Measurements from ENCODE around the gene GAL3ST1.

The GAL3ST1 gene

GRCh38 chr22:30582788-30583545 is 8.5 kb upstream of the GAL3ST1 start:
- peaks cover 97% of the 10 kb centered on the region for H3K36me3 ChIP-seq (ENCODE audit: control insufficient read depth, low read length)
- peaks cover 6% of the 10 kb centered on the region; the same call in 1 of the 2 replicates for H3K79me2 ChIP-seq (ENCODE audit: control insufficient read depth, low read length)

DNA sequence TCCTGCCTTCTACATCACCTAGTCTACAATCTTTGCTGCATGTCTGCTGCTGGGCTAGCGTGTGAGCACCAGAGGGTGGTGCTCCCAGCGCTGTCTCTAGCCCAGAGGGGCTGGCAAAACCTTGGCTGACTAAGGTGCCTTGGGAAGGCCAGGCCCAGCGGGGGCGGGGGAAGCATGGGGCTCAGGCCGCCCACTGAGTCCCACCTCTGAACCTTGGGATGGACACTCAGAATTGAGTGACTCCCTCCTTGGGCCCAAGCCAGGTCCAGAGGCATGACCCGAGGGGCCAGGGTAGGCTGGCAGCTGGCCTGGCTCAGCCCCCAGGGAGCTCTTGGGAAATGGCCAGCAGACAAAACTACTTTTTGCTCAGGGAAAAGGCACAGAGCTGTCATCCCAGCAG is 7.6 kb upstream of the GAL3ST1 start:
- H4K20me1 ChIP-seq (ENCODE audit: control insufficient read depth, insufficient read depth, low read depth, low read length): no peaks in the 10 kb centered on the region
- no peaks in the 10 kb centered on the region for H3K27me3 ChIP-seq (ENCODE audit: control insufficient read depth, low read length)
- no peak overlapping the region for H3K4me2 ChIP-seq (ENCODE audit: low read length)
- no peak overlapping the region for H3K4me3 ChIP-seq (ENCODE audit: low read length)
- H3K4me1 ChIP-seq (ENCODE audit: control insufficient read depth, low read length): no peaks in the 10 kb centered on the region
- H3K36me3 ChIP-seq (ENCODE audit: control insufficient read depth, low read length): peaks cover 97% of the 10 kb centered on the region
- H3K9me2 ChIP-seq (replicated peaks; ENCODE audit: control insufficient read depth, low read length): no peaks in the 10 kb centered on the region
- H3K9me3 ChIP-seq (ENCODE audit: control insufficient read depth, insufficient read depth, low read length): no peaks in the 10 kb centered on the region
- peaks cover 2% of the 10 kb centered on the region; the same call in 1 of the 2 replicates for H3K79me2 ChIP-seq (ENCODE audit: control insufficient read depth, low read length)
- no peak overlapping the region for H3K27ac ChIP-seq (ENCODE audit: low read depth, low read length)
- H3F3A ChIP-seq (ENCODE audit: control insufficient read depth, insufficient read depth): no peaks in the 10 kb centered on the region
- TF ChIP-seq EZH2phosphoT487 (IDR thresholded peaks at IDR 0.05; ENCODE audit: borderline replicate concordance, low read length): no peak
- TF ChIP-seq, protein P1, sequence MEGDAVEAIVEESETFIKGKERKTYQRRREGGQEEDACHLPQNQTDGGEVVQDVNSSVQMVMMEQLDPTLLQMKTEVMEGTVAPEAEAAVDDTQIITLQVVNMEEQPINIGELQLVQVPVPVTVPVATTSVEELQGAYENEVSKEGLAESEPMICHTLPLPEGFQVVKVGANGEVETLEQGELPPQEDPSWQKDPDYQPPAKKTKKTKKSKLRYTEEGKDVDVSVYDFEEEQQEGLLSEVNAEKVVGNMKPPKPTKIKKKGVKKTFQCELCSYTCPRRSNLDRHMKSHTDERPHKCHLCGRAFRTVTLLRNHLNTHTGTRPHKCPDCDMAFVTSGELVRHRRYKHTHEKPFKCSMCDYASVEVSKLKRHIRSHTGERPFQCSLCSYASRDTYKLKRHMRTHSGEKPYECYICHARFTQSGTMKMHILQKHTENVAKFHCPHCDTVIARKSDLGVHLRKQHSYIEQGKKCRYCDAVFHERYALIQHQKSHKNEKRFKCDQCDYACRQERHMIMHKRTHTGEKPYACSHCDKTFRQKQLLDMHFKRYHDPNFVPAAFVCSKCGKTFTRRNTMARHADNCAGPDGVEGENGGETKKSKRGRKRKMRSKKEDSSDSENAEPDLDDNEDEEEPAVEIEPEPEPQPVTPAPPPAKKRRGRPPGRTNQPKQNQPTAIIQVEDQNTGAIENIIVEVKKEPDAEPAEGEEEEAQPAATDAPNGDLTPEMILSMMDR (IDR thresholded peaks at IDR 0.05; ENCODE audit: low read depth, low read length, poor library complexity, severe bottlenecking): no peak

More at GRCh38 chr22:30582788-30583545, 8.5 kb upstream of the GAL3ST1 start:
- no peaks in the 10 kb centered on the region for H3K9me3 ChIP-seq (ENCODE audit: control insufficient read depth, insufficient read depth, low read length)
- no peak overlapping the region for H3K4me2 ChIP-seq (ENCODE audit: low read length)
- no peaks in the 10 kb centered on the region for H3K4me1 ChIP-seq (ENCODE audit: control insufficient read depth, low read length)
- H3K9me2 ChIP-seq (replicated peaks; ENCODE audit: control insufficient read depth, low read length): no peaks in the 10 kb centered on the region
- TF ChIP-seq EZH2phosphoT487 (IDR thresholded peaks at IDR 0.05; ENCODE audit: borderline replicate concordance, low read length): no peak
- TF ChIP-seq, protein P1 (IDR thresholded peaks at IDR 0.05; ENCODE audit: low read depth, low read length, poor library complexity, severe bottlenecking): no peak
- H3F3A ChIP-seq (ENCODE audit: control insufficient read depth, insufficient read depth): no peaks in the 10 kb centered on the region
- no peak overlapping the region for H3K4me3 ChIP-seq (ENCODE audit: low read length)
- no peaks in the 10 kb centered on the region for H4K20me1 ChIP-seq (ENCODE audit: control insufficient read depth, insufficient read depth, low read depth, low read length)
- no peaks in the 10 kb centered on the region for H3K27me3 ChIP-seq (ENCODE audit: control insufficient read depth, low read length)
- H3K27ac ChIP-seq (ENCODE audit: low read depth, low read length): no peak overlapping the region

DNA sequence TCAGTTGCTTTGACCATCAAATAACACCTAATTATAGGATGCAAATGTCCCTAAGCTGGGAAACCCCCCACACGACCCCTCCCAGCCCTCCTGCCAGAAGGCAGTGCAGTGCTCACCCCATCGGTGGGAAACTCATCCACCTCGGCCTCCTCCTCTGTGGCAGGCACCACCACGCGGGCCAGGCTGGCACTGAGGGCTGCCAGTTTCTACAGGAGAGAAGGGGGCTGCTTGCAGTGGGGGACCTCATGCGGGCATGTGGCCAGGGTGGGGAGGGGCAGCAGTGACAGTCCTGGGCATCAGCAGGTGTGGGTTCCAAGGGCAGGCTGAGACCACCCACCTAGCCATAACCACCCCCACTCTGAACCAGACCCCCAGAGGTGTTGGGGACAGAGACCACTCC is 6.4 kb upstream of the GAL3ST1 start:
- no peaks in the 10 kb centered on the region for H3K9me2 ChIP-seq (replicated peaks; ENCODE audit: control insufficient read depth, low read length)
- H3K27ac ChIP-seq (ENCODE audit: low read depth, low read length): no peak overlapping the region
- no peaks in the 10 kb centered on the region for H4K20me1 ChIP-seq (ENCODE audit: control insufficient read depth, insufficient read depth, low read depth, low read length)
- no peaks in the 10 kb centered on the region; the same call in 1 of the 2 replicates for H3K79me2 ChIP-seq (ENCODE audit: control insufficient read depth, low read length)
- no peak overlapping the region for H3K4me3 ChIP-seq (ENCODE audit: low read length)
- H3K36me3 ChIP-seq (ENCODE audit: control insufficient read depth, low read length): peaks cover 97% of the 10 kb centered on the region
- TF ChIP-seq EZH2phosphoT487 (IDR thresholded peaks at IDR 0.05; ENCODE audit: borderline replicate concordance, low read length): no peak
- TF ChIP-seq, protein P1 (IDR thresholded peaks at IDR 0.05; ENCODE audit: low read depth, low read length, poor library complexity, severe bottlenecking): no peak
- no peaks in the 10 kb centered on the region for H3K27me3 ChIP-seq (ENCODE audit: control insufficient read depth, low read length)
- H3K9me3 ChIP-seq (ENCODE audit: control insufficient read depth, insufficient read depth, low read length): no peaks in the 10 kb centered on the region
- no peaks in the 10 kb centered on the region for H3K4me1 ChIP-seq (ENCODE audit: control insufficient read depth, low read length)
- H3F3A ChIP-seq (ENCODE audit: control insufficient read depth, insufficient read depth): no peaks in the 10 kb centered on the region
- no peak overlapping the region for H3K4me2 ChIP-seq (ENCODE audit: low read length)
